Measurements from ENCODE around the gene WWC1.

Gene WWC1

DNA sequence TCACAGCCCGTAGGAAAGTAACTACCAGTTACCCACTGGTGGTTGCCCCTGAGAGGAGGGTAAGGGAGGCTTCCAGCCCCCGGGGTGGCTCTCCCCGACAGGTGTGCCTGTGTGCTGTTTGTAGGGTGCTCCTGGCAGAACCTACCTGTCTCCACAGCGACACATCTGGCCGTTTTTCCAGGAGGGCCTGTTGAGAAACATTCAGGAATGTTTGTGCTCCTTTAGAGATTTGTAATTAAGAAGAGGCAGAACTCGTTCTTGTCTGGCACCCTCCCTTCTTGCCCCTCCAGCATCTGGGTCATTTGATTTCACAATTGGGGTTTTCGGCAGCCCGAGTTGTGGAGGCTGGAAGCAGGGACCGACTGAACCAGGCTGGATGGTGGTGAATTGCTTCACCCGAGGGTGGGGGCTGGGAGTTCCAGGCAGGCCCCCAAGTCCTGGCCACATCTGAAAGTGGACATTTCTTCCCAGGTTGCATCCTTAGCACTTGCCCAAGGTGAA, 74.2 kb downstream of the WWC1 start:
- Mint-ChIP-seq H3K27ac (peak overlapping the region in 2 of 3 experiments; percentile 15 to 65), H3K4me3 (no peak overlapping the region), H3K36me3 (ENCODE audit: low read depth) (no peaks in the 10 kb centered on the region), H3K27me3 (ENCODE audit: low read depth) (peaks cover 3% of the 10 kb centered on the region), H3K9me3 (no peaks in the 10 kb centered on the region), H3K4me1 (no peaks in the 10 kb centered on the region)
- TF ChIP-seq, protein P1, sequence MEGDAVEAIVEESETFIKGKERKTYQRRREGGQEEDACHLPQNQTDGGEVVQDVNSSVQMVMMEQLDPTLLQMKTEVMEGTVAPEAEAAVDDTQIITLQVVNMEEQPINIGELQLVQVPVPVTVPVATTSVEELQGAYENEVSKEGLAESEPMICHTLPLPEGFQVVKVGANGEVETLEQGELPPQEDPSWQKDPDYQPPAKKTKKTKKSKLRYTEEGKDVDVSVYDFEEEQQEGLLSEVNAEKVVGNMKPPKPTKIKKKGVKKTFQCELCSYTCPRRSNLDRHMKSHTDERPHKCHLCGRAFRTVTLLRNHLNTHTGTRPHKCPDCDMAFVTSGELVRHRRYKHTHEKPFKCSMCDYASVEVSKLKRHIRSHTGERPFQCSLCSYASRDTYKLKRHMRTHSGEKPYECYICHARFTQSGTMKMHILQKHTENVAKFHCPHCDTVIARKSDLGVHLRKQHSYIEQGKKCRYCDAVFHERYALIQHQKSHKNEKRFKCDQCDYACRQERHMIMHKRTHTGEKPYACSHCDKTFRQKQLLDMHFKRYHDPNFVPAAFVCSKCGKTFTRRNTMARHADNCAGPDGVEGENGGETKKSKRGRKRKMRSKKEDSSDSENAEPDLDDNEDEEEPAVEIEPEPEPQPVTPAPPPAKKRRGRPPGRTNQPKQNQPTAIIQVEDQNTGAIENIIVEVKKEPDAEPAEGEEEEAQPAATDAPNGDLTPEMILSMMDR (IDR thresholded peaks at IDR 0.05; ENCODE audit: unreplicated experiment in 3 of 3), result peak in 1 of 3 experiments; percentile 22

DNA sequence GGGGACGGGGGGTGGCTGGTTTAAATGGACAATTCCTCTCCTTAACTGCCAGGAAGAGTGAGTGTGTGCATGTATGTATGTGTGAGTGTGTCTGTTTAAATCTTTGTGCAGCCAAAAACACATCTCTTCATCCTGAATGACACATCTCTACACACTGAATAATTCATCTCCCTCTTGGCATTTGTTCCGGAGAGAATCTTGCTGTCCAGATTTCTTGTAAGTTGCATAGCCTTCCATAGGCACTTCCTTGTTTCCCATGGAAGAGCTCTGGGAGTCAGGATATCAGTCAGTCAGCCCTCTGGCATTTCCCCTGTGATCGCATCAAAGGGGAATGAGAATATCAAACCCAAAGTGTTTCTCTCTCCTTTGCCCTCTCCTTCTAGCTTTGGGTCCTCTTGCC, 74.7 kb downstream of the WWC1 start:
- Mint-ChIP-seq H3K9me3 (no peaks in the 10 kb centered on the region), H3K27me3 (ENCODE audit: low read depth) (peaks cover 3% of the 10 kb centered on the region), H3K36me3 (ENCODE audit: low read depth) (no peaks in the 10 kb centered on the region), H3K4me1 (no peaks in the 10 kb centered on the region), H3K27ac (peak overlapping the region in 2 of 3 experiments; percentile 19 to 61), H3K4me3 (no peak overlapping the region)
- TF ChIP-seq, protein P1 (IDR thresholded peaks at IDR 0.05; ENCODE audit: unreplicated experiment in 3 of 3), result no peak

DNA sequence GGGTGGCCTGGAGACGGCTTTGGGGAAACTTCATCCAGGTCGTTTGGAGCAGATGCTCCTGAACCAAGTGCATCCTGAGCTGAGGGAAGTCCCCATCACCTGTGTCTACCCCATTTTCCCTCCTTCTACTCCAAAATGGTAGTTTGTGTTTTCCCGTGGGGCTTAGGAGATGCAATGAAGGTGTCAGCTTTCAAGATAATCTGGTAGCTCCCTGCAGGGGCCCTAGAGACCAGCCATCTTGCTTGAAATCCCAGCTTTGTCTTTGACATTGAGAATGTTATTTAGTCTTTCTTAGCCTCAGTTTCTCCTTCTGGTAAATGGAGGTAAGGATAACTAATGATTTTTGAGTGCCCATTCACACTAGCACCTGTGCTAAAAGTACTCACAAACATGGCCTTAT, 77.4 kb downstream of the WWC1 start:
- Mint-ChIP-seq H3K4me3 (no peak overlapping the region), H3K36me3 (ENCODE audit: low read depth) (no peaks in the 10 kb centered on the region), H3K4me1 (no peaks in the 10 kb centered on the region), H3K27ac (no peak overlapping the region), H3K27me3 (ENCODE audit: low read depth) (no peaks in the 10 kb centered on the region), H3K9me3 (no peaks in the 10 kb centered on the region)
- TF ChIP-seq, protein P1 (IDR thresholded peaks at IDR 0.05; ENCODE audit: unreplicated experiment in 3 of 3), result no peak

DNA sequence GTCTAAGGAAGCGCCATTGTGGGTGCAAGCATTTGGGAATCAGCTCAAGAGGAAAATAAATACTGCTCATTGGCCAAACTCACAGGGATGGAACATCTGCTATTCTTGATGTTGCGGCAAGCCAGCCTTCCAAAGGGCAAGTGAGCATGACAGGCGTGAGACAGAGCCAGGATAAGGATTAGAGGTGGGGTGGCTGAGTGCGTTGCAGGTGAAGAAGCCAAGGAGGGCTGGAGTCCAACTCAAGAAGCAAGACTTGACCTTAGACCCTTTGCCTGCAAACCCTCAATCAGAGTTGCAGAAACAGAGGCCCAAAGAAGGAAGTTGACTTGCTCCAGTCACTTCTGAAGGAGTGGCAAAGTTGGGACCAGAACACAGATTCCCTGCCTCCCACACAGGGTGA, 79.4 kb downstream of the WWC1 start:
- no peaks in the 10 kb centered on the region for H3K36me3 Mint-ChIP-seq (ENCODE audit: low read depth)
- no peak overlapping the region for H3K4me3 Mint-ChIP-seq
- TF ChIP-seq, protein P1 (IDR thresholded peaks at IDR 0.05; ENCODE audit: unreplicated experiment in 3 of 3), result no peak
- H3K9me3 Mint-ChIP-seq, result no peaks in the 10 kb centered on the region
- no peaks in the 10 kb centered on the region for H3K4me1 Mint-ChIP-seq
- no peaks in the 10 kb centered on the region for H3K27me3 Mint-ChIP-seq (ENCODE audit: low read depth)
- H3K27ac Mint-ChIP-seq, result no peak overlapping the region

DNA sequence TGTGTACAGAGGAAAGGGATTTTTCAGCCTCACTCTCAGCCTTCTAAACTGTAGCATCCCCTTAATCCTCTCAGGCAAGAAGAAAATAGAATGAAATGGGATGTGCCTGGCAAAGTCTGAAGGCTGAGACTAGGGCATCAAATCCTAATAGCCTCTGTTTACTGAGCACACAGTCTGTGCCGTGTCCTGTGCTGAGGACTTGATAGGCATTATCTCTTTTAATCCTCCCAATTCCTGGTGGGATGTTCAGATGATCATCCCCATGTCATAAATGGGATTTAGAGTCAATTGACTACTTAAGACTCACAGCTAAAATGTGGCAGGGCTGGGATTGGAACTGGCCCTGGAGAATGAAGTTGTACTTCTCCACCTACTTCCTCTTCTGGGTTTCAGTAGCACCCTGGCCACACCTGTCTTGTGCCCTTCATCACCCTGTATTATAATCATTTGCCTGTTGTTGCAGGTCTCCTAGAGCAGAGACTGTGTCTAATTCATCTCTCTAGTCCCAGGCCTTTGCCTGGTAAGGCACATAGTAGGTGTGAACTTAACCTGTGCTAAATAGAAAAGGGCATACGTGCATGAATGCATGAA, 81.0 kb downstream of the WWC1 start:
- Mint-ChIP-seq H3K4me1 (no peaks in the 10 kb centered on the region), H3K9me3 (no peaks in the 10 kb centered on the region), H3K27ac (no peak overlapping the region), H3K27me3 (ENCODE audit: low read depth) (no peaks in the 10 kb centered on the region), H3K36me3 (ENCODE audit: low read depth) (no peaks in the 10 kb centered on the region), H3K4me3 (no peak overlapping the region)
- TF ChIP-seq, protein P1 (IDR thresholded peaks at IDR 0.05; ENCODE audit: unreplicated experiment in 3 of 3), result no peak

DNA sequence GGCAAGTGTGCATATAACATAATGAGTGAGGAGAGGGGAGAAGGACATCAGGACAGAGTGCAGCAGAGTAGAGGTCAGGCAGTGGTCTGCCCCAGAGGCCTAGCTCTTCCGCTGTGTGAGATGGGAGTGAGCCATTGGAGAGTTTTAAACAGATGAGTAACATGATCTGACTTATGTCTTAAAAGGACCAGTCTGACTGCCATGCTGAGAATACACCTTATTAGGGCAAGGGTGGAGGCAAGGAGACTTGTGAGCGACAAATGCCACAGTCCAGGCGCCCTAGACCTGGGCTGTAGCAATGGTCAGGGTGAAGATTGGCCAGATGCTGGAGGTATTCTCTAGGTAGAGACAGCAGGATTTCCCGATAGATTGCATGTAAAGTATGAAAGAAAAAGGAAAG, 83.1 kb downstream of the WWC1 start:
- TF ChIP-seq, protein P1 (IDR thresholded peaks at IDR 0.05; ENCODE audit: unreplicated experiment in 3 of 3), result no peak
- Mint-ChIP-seq H3K27me3 (ENCODE audit: low read depth) (no peaks in the 10 kb centered on the region), H3K9me3 (no peaks in the 10 kb centered on the region), H3K4me1 (no peaks in the 10 kb centered on the region), H3K36me3 (ENCODE audit: low read depth) (no peaks in the 10 kb centered on the region), H3K4me3 (no peak overlapping the region), H3K27ac (no peak overlapping the region)
